ENCODE data around the gene ELL. TPM values are rescaled to one million over a fixed set of nuclear protein-coding genes. Genes with fewer than 3 reads are reported as not detected.

Gene ELL
- total RNA-seq, 1 experiment from 2014 or later, result 22.9 TPM

- Histone ChIP-seq H3K79me2 (ENCODE audit: insufficient read depth, low read length) (peaks cover 95% of the 10 kb centered on the region), H3K4me1 (ENCODE audit: control insufficient read depth in 1 of 2, insufficient read depth in 2 of 2, low read length in 2 of 2) (peaks cover 18 to 38% of the 10 kb centered on the region in 2 experiments; a peak in 3 of 4 replicates), H3K9ac (ENCODE audit: low read length) (no peak overlapping the region), H3K27ac (ENCODE audit: low read depth, low read length) (no peak overlapping the region), H3K36me3 (ENCODE audit: control insufficient read depth in 1 of 2, insufficient read depth in 2 of 2, low read length in 2 of 2) (no peaks in the 10 kb centered on the region), H2AFZ (ENCODE audit: low read depth, low read length, poor library complexity, severe bottlenecking) (no peak overlapping the region), H4K20me1 (ENCODE audit: insufficient read depth) (peaks cover 7% of the 10 kb centered on the region; the same call in 1 of the 2 replicates), H3K4me3 (replicated peaks in 1 of 2; ENCODE audit: low read depth in 1 of 2, low read length in 2 of 2) (no peak overlapping the region), H3K4me2 (ENCODE audit: low read length) (no peak overlapping the region), H3K9me3 (ENCODE audit: control insufficient read depth in 1 of 2, insufficient read depth in 1 of 2, low read depth in 1 of 2, low read length in 2 of 2) (no peaks in the 10 kb centered on the region), H3K27me3 (ENCODE audit: insufficient read depth, low read length) (no peaks in the 10 kb centered on the region), H3K9me2 (ENCODE audit: insufficient read depth) (no peaks in the 10 kb centered on the region)
- intact Hi-C loops (cut with micrococcal nuclease), result no loop called here
- CTCF ChIA-PET, result no interaction called here
- no TSS peak for BruUV-seq (replicated peaks)
- TF ChIP-seq EGR1 (IDR thresholded peaks at IDR 0.05; ENCODE audit: low read depth) (no peak), POLR2A (IDR thresholded peaks at IDR 0.05; ENCODE audit: borderline replicate concordance, extremely low read depth, insufficient read depth, insufficient read length) (no peak), ELF1 (IDR thresholded peaks at IDR 0.05; ENCODE audit: borderline replicate concordance, low read depth) (no peak), CBX3 (IDR thresholded peaks at IDR 0.05; ENCODE audit: low read depth) (no peak), YY1 (IDR thresholded peaks at IDR 0.05; ENCODE audit: extremely low read depth, insufficient replicate concordance, low read depth, low read length) (no peak), EZH2phosphoT487 (IDR thresholded peaks at IDR 0.05; ENCODE audit: borderline replicate concordance) (no peak), POLR2AphosphoS5 (IDR thresholded peaks at IDR 0.05; ENCODE audit: low read depth, low read length) (no peak), RAD21 (IDR thresholded peaks at IDR 0.05; ENCODE audit: low read depth) (no peak), TCF7L2 (IDR thresholded peaks at IDR 0.05; ENCODE audit: borderline replicate concordance, extremely low read depth, insufficient read depth, insufficient read length) (no peak), FOSL1 (IDR thresholded peaks at IDR 0.05; ENCODE audit: low read depth) (no peak), EZH2 (IDR thresholded peaks at IDR 0.05) (no peak), CEBPB (IDR thresholded peaks at IDR 0.05; ENCODE audit: low read depth) (no peak), SP1 (IDR thresholded peaks at IDR 0.05; ENCODE audit: low read depth) (no peak), SRF (IDR thresholded peaks at IDR 0.05; ENCODE audit: low read depth) (no peak), JUND (IDR thresholded peaks at IDR 0.05) (no peak)
- TF ChIP-seq, protein P1, sequence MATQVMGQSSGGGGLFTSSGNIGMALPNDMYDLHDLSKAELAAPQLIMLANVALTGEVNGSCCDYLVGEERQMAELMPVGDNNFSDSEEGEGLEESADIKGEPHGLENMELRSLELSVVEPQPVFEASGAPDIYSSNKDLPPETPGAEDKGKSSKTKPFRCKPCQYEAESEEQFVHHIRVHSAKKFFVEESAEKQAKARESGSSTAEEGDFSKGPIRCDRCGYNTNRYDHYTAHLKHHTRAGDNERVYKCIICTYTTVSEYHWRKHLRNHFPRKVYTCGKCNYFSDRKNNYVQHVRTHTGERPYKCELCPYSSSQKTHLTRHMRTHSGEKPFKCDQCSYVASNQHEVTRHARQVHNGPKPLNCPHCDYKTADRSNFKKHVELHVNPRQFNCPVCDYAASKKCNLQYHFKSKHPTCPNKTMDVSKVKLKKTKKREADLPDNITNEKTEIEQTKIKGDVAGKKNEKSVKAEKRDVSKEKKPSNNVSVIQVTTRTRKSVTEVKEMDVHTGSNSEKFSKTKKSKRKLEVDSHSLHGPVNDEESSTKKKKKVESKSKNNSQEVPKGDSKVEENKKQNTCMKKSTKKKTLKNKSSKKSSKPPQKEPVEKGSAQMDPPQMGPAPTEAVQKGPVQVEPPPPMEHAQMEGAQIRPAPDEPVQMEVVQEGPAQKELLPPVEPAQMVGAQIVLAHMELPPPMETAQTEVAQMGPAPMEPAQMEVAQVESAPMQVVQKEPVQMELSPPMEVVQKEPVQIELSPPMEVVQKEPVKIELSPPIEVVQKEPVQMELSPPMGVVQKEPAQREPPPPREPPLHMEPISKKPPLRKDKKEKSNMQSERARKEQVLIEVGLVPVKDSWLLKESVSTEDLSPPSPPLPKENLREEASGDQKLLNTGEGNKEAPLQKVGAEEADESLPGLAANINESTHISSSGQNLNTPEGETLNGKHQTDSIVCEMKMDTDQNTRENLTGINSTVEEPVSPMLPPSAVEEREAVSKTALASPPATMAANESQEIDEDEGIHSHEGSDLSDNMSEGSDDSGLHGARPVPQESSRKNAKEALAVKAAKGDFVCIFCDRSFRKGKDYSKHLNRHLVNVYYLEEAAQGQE (IDR thresholded peaks at IDR 0.05; ENCODE audit: low read depth), result no peak
- TF ChIP-seq, protein P2, sequence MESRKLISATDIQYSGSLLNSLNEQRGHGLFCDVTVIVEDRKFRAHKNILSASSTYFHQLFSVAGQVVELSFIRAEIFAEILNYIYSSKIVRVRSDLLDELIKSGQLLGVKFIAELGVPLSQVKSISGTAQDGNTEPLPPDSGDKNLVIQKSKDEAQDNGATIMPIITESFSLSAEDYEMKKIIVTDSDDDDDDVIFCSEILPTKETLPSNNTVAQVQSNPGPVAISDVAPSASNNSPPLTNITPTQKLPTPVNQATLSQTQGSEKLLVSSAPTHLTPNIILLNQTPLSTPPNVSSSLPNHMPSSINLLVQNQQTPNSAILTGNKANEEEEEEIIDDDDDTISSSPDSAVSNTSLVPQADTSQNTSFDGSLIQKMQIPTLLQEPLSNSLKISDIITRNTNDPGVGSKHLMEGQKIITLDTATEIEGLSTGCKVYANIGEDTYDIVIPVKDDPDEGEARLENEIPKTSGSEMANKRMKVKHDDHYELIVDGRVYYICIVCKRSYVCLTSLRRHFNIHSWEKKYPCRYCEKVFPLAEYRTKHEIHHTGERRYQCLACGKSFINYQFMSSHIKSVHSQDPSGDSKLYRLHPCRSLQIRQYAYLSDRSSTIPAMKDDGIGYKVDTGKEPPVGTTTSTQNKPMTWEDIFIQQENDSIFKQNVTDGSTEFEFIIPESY (IDR thresholded peaks at IDR 0.05; ENCODE audit: extremely low read depth, insufficient replicate concordance, low read length), result no peak
- TF ChIP-seq, protein P3, sequence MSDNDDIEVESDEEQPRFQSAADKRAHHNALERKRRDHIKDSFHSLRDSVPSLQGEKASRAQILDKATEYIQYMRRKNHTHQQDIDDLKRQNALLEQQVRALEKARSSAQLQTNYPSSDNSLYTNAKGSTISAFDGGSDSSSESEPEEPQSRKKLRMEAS (IDR thresholded peaks at IDR 0.05), result no peak
- TF ChIP-seq, protein P4, sequence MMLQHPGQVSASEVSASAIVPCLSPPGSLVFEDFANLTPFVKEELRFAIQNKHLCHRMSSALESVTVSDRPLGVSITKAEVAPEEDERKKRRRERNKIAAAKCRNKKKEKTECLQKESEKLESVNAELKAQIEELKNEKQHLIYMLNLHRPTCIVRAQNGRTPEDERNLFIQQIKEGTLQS (IDR thresholded peaks at IDR 0.05), result no peak
- DNase-seq (ENCODE audit: low read depth, low spot score) (no peak), ATAC-seq (no peak)
- RAD21 ChIA-PET (ENCODE audit: low non-redundant PET in 1 of 2, low total read pairs in 2 of 2, uncharacterized antibody in 2 of 2, unreplicated experiment in 2 of 2), result no interaction called here
- POLR2A ChIA-PET, result no interaction called here
Measured at GRCh38 chr19:18508585-18508984, 13.3 kb downstream of the ELL start.
